HepG2 (cell line): ENCODE measurements around the gene RARA. TPM values are rescaled to one million over a fixed set of nuclear protein-coding genes. Genes with fewer than 3 reads are reported as not detected.
A peak's percentile ranks its signal among the peaks of the same experiment; 100 is the strongest.

ENCODE experiments used
- CENPBD1 ChIP-seq: sonication (generic); formaldehyde crosslinking; IDR thresholded peaks from 2 replicates; pipeline ENCODE4 v1.8.0; 2022; ENCODE audit warnings: missing genetic modification reagents, low read depth, mild to moderate bottlenecking, borderline replicate concordance
- CHD2 ChIP-seq: IDR thresholded peaks from 2 replicates; pipeline ENCODE4 v1.6.1; 2011; ENCODE audit warnings: low read depth, low read length, improper control_type of control experiment
- ETV6 ChIP-seq: sonication (generic); formaldehyde crosslinking; conservative IDR thresholded peaks from 2 replicates; pipeline ENCODE4 v1.4.0; 2020; ENCODE audit warnings: missing genetic modification reagents
- GATAD2A ChIP-seq: IDR thresholded peaks from 2 replicates; pipeline ENCODE4 v1.6.1; 2016
- HOXD1 ChIP-seq: sonication (generic); formaldehyde crosslinking; IDR thresholded peaks from 2 replicates; pipeline ENCODE4 v1.5.0; 2020; ENCODE audit warnings: missing genetic modification reagents
- JUN ChIP-seq: sonication (generic); formaldehyde crosslinking; IDR thresholded peaks from 2 replicates; pipeline ENCODE4 v1.4.0; 2020; ENCODE audit warnings: mild to moderate bottlenecking, missing genetic modification reagents
- MAFG ChIP-seq: sonication (generic); formaldehyde crosslinking; IDR thresholded peaks from 2 replicates; pipeline ENCODE4 v1.5.1; 2020; ENCODE audit warnings: mild to moderate bottlenecking, missing genetic modification reagents
- RAD21 ChIP-seq: fragments of 450-650 bp; formaldehyde crosslinking; IDR thresholded peaks from 2 replicates; pipeline ENCODE4 v1.5.0; 2020; ENCODE audit warnings: mild to moderate bottlenecking
- RBM22 ChIP-seq: fragments of 200-400 bp; formaldehyde crosslinking; optimal IDR thresholded peaks from 2 replicates; pipeline ENCODE3; 2017; ENCODE audit warnings: mild to moderate bottlenecking, low read length, moderate library complexity
- SETDB1 ChIP-seq: sonication (generic); formaldehyde crosslinking; IDR thresholded peaks from 2 replicates; pipeline ENCODE4 v1.5.1; 2020; ENCODE audit warnings: missing genetic modification reagents, mild to moderate bottlenecking, borderline replicate concordance
- SNAPC2 ChIP-seq: sonication (generic); formaldehyde crosslinking; IDR thresholded peaks from 2 replicates; pipeline ENCODE4 v1.8.1; 2022; ENCODE audit warnings: mild to moderate bottlenecking, missing genetic modification reagents
- SOX6 ChIP-seq, 2 experiments: fragments of 450-650 bp in 1 of 2; sonication (generic) in 1 of 2; formaldehyde crosslinking in 1 of 2; IDR thresholded peaks; 2 replicates each; pipeline versions ENCODE4 v1.4.0 to v1.6.1; 2017 to 2020; ENCODE audit warnings: antibody characterized with exemption in 1 of 2, mild to moderate bottlenecking in 1 of 2, missing genetic modification reagents in 1 of 2
- SP5 ChIP-seq: IDR thresholded peaks from 2 replicates; pipeline ENCODE4 v1.6.1; 2016; ENCODE audit warnings: low read depth, borderline replicate concordance
- SRSF1 ChIP-seq: fragments of 200-400 bp; formaldehyde crosslinking; optimal IDR thresholded peaks from 2 replicates; pipeline ENCODE3; 2017; ENCODE audit warnings: mild to moderate bottlenecking, low read depth, low read length, moderate library complexity
- TFDP1 ChIP-seq: IDR thresholded peaks from 2 replicates; pipeline ENCODE4 v1.6.1; 2016; ENCODE audit warnings: missing compliant biosample characterization, missing genetic modification reagents, borderline replicate concordance
- ZBTB20 ChIP-seq: sonication (generic); formaldehyde crosslinking; IDR thresholded peaks from 2 replicates; pipeline ENCODE4 v1.8.1; 2023; ENCODE audit warnings: missing genetic modification reagents, low read depth, mild to moderate bottlenecking, borderline replicate concordance
- ZBTB43 ChIP-seq: sonication (generic); formaldehyde crosslinking; conservative IDR thresholded peaks from 2 replicates; pipeline ENCODE4 v1.4.0; 2020; ENCODE audit warnings: missing genetic modification reagents
- ZEB1 ChIP-seq: IDR thresholded peaks from 2 replicates; pipeline ENCODE4 v1.6.1; 2012; ENCODE audit warnings: mild to moderate bottlenecking, low read depth, inconsistent platforms; ENCODE audit not compliant: insufficient replicate concordance
- ZFYVE20 ChIP-seq: sonication (generic); formaldehyde crosslinking; IDR thresholded peaks from 2 replicates; pipeline ENCODE4 v1.8.0; 2023; ENCODE audit warnings: low read depth, mild to moderate bottlenecking, moderate library complexity, missing genetic modification reagents, borderline replicate concordance
- ZNF292 ChIP-seq: sonication (generic); formaldehyde crosslinking; IDR thresholded peaks from 2 replicates; pipeline ENCODE4 v1.8.1; 2022; ENCODE audit warnings: mild to moderate bottlenecking, low read depth, missing genetic modification reagents, borderline replicate concordance
- ZNF432 ChIP-seq: sonication (generic); formaldehyde crosslinking; IDR thresholded peaks from 2 replicates; pipeline ENCODE4 v1.5.0; 2020; ENCODE audit warnings: missing genetic modification reagents, mild to moderate bottlenecking, borderline replicate concordance
- ZNF567 ChIP-seq: sonication (generic); formaldehyde crosslinking; IDR thresholded peaks from 2 replicates; pipeline ENCODE4 v1.8.1; 2023; ENCODE audit warnings: mild to moderate bottlenecking, missing genetic modification reagents, borderline replicate concordance
- ZNF572 ChIP-seq: sonication (generic); formaldehyde crosslinking; IDR thresholded peaks from 2 replicates; pipeline ENCODE4 v1.5.1; 2020; ENCODE audit warnings: mild to moderate bottlenecking, missing genetic modification reagents
- ZNF577 ChIP-seq: sonication (generic); formaldehyde crosslinking; IDR thresholded peaks from 2 replicates; pipeline ENCODE4 v1.4.0; 2020; ENCODE audit warnings: mild to moderate bottlenecking, low read depth, missing genetic modification reagents, borderline replicate concordance
- ZNF615 ChIP-seq: sonication (generic); formaldehyde crosslinking; IDR thresholded peaks from 2 replicates; pipeline ENCODE4 v1.5.0; 2020; ENCODE audit warnings: mild to moderate bottlenecking, missing genetic modification reagents, borderline replicate concordance
- ZNF691 ChIP-seq: sonication (generic); formaldehyde crosslinking; IDR thresholded peaks from 2 replicates; pipeline ENCODE4 v1.4.0; 2020; ENCODE audit warnings: missing genetic modification reagents, low read depth, mild to moderate bottlenecking, borderline replicate concordance
- ZNF768 ChIP-seq: sonication (generic); formaldehyde crosslinking; IDR thresholded peaks from 2 replicates; pipeline ENCODE4 v1.4.0; 2020; ENCODE audit warnings: missing genetic modification reagents
- ZNF773 ChIP-seq: sonication (generic); formaldehyde crosslinking; IDR thresholded peaks from 2 replicates; pipeline ENCODE4 v1.4.0; 2020; ENCODE audit warnings: missing genetic modification reagents, borderline replicate concordance
- polyA plus RNA-seq, 8 experiments: library from polyadenylated mRNA; depleted of rRNA in 3 of 8; stranded (reverse) in 7 of 8; unstranded in 1 of 8; fragments of >200 nt; fragmentation: Illumina TruSeq in 4 of 8; extraction: Trizol in 4 of 8; gene quantifications; 2 replicates each; pipeline versions ENCODE4 v1.2.1 to v1.2.3, GENCODE V29; 2011 to 2016; ENCODE audit warnings: low read depth in 4 of 8, missing spikeins in 1 of 8, mixed read lengths in 1 of 8; ENCODE audit not compliant: insufficient read depth in 1 of 8
- total RNA-seq, 5 experiments: library from RNA; depleted of rRNA; stranded (reverse); fragments of >200 nt; fragmentation: Illumina TruSeq; extraction: Trizol; gene quantifications; 2 replicates each; pipeline ENCODE4 v1.2.3, GENCODE V29; 2016; ENCODE audit warnings: low read depth in 1 of 5

Gene RARA
- total and polyA plus RNA-seq, 2 of the 13 experiments (the other 11 are each of a cell fraction or from before 2014, with no cell fraction given), result 6.4 to 8.6 TPM

GRCh38 chr17:40303009-40303657 is 5.8 kb upstream of the RARA start (continued):
- TF ChIP-seq ZNF768 (CRISPR knock-in tag) (no peak), CENPBD1 (no peak), ZNF572 (no peak), ZNF773 (CRISPR knock-in tag) (no peak), ZEB1 (no peak), ZBTB20 (CRISPR knock-in tag) (no peak), ZNF615 (CRISPR knock-in tag) (no peak), MAFG (no peak), TFDP1 (CRISPR knock-in tag) (no peak), GATAD2A (CRISPR knock-in tag) (0 out of 2 replicates have a peak, but pooled peaks have one; percentile 23), ZNF577 (no peak), ZNF432 (no peak), SETDB1 (CRISPR knock-in tag) (no peak), ZNF292 (CRISPR knock-in tag) (no peak), SP5 (no peak), RBM22 (no peak), ZNF567 (CRISPR knock-in tag) (no peak), SRSF1 (no peak), SOX6 (IDR thresholded peaks at IDR 0.05) (no peak), SOX6 (CRISPR knock-in tag; IDR thresholded peaks at IDR 0.05) (0 out of 2 replicates have a peak, but pooled peaks have one; percentile 17), JUN (CRISPR knock-in tag) (no peak), CHD2 (no peak), RAD21 (CRISPR knock-in tag) (peak; percentile 83), ZNF691 (no peak), SNAPC2 (CRISPR knock-in tag) (no peak), HOXD1 (CRISPR knock-in tag) (no peak), ZBTB43 (no peak), ZFYVE20 (no peak), ETV6 (CRISPR knock-in tag) (no peak)
